NCI-H524 treated with DMSO at 0.1 percent for 48 hours (cell line): ENCODE results near the gene GART.
"Not testable (repeated sequence)": the region's sequence is repeated elsewhere in the genome, so short reads cannot be mapped to it uniquely, and the experiment has no call there.

ENCODE experiments used
- DNase-seq: peaks from one replicate; lab custom pipeline; 2025; lab: John Stamatoyannopoulos, UW

Gene GART

DNA sequence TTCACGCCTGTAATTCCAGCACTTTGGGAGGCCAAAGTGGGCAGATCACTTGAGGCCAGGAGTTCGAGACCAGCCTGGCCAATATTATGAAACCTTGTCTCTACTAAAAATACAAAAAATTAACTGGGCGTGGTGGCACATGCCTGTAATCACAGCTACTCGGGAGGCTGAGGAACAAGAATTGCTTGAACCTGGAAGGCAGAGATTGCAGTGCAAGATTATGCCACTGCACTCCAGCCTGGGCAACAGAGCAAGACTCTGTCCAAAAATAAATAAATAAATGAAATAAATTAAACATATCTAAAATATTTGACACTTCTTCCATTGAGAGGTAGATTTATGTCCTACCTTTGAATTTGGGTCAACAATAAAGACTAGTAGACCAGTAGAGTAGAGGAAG, 72.7 kb downstream of the GART start:
- DNase-seq: not testable (repeated sequence)

- DNase-seq: no peak
Measured at GRCh38 chr21:33461538-33462250, 80.2 kb downstream of the GART start.

DNA sequence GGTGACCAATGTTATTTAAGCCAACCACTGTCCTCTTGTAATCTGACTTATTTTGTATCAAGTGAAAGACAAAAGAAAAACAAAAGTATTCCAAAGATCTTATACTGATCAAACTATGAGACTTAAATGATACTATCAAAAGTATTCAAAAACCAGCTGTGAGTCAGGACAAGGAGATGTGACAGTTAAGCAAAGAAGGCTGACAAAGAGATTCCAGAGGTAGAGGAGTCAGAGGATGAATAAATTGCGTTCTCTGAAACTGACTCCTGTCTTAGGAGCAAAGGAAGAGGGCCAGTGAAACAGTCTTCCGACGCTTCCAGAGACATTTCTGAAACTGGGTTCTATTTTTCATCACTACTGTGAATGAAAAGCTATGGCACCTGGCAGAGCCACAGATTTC, 83.1 kb downstream of the GART start:
- no peak for DNase-seq

GRCh38 chr21:33455686-33456446, 86.1 kb downstream of the GART start:
- DNase-seq: no peak
